Activated CD4-positive, alpha-beta memory T cell treated with anti-CD3 and anti-CD28 coated beads for 36 hours (primary cell): ENCODE data around the gene CRYBG1. TPM values are rescaled to one million over a fixed set of nuclear protein-coding genes. Genes with fewer than 3 reads are reported as not detected.
A peak's percentile ranks its signal among the peaks of the same experiment; 100 is the strongest.
"Not testable (repeated sequence)": the region's sequence is repeated elsewhere in the genome, so short reads cannot be mapped to it uniquely, and the experiment has no call there.

Experiments used
- CTCF ChIA-PET: fragments of 350-600 bp; sonication (Branson Sonifier 250); formaldehyde crosslinking; loops from one replicate; lab custom pipeline; 2021; ENCODE audit warnings: antibody characterized with exemption, inconsistent platforms; lab: Charles Lee
- POLR2A ChIA-PET: fragments of 350-600 bp; sonication (Branson Sonifier 250); formaldehyde crosslinking; loops from one replicate; lab custom pipeline; 2021; ENCODE audit warnings: antibody characterized with exemption; lab: Charles Lee
- DNase-seq: peaks from one replicate; pipeline ENCODE4 v3.0.0-alpha.2; 2020
- H3K27ac Mint-ChIP-seq: one replicate; pipeline ENCODE4 v1.8.0; 2021; ENCODE audit warnings: mixed read lengths
- H3K27me3 Mint-ChIP-seq: one replicate; pipeline ENCODE4 v1.8.0; 2021; ENCODE audit warnings: mixed read lengths
- H3K36me3 Mint-ChIP-seq: one replicate; pipeline ENCODE4 v1.8.0; 2021; ENCODE audit warnings: mixed read lengths
- H3K4me1 Mint-ChIP-seq: one replicate; pipeline ENCODE4 v1.8.0; 2021; ENCODE audit warnings: low read depth, mixed read lengths
- H3K4me3 Mint-ChIP-seq: one replicate; pipeline ENCODE4 v1.8.0; 2021; ENCODE audit warnings: mild to moderate bottlenecking, mixed read lengths
- H3K9me3 Mint-ChIP-seq: one replicate; pipeline ENCODE4 v1.8.0; 2021; ENCODE audit warnings: mixed read lengths
- intact Hi-C: fragments of 100-400 bp; cut with micrococcal nuclease; formaldehyde crosslinking; loops from one replicate; pipeline ENCODE4 v1.15.1; 2023
- total RNA-seq, 2 experiments: library from RNA; stranded (reverse); gene quantifications; one replicate each; pipeline ENCODE4 v1.2.3, GENCODE V29; 2021

CRYBG1 gene
- total RNA-seq, 2 experiments from 2014 or later: 38.4 to 39.3 TPM

GRCh38 chr6:106556368-106556960 lies 195.9 kb downstream of the CRYBG1 start:
- ChIA-PET CTCF (interaction anchor here (0.6 to 3.1 kb wide), 11 partner anchors 10 to 437 kb away, joined by 3 to 20 read pairs (median 3); no protein-coding TSS in a partner anchor), POLR2A (no interaction called here)
- no peak for DNase-seq
- Mint-ChIP-seq H3K27me3 (no peaks in the 10 kb centered on the region), H3K27ac (no peak overlapping the region), H3K4me1 (peaks cover 30% of the 10 kb centered on the region), H3K9me3 (no peaks in the 10 kb centered on the region), H3K36me3 (peaks cover 50% of the 10 kb centered on the region), H3K4me3 (no peak overlapping the region)
- intact Hi-C loops: loop anchor here (1.0 kb wide), 1 partner anchor 10 kb away; no protein-coding TSS in a partner anchor

- no peak for DNase-seq
- CTCF ChIA-PET: interaction anchor here (1.9 to 15.1 kb wide), 3 partner anchors 8 to 112 kb away, joined by 12 to 440 read pairs (median 20); no protein-coding TSS in a partner anchor
- POLR2A ChIA-PET: no interaction called here
- no peak overlapping the region for H3K4me3 Mint-ChIP-seq
- no peaks in the 10 kb centered on the region for H3K9me3 Mint-ChIP-seq
- H3K4me1 Mint-ChIP-seq: peaks cover 30% of the 10 kb centered on the region
- intact Hi-C loops: no loop called here
- H3K27me3 Mint-ChIP-seq: no peaks in the 10 kb centered on the region
- H3K36me3 Mint-ChIP-seq: peaks cover 50% of the 10 kb centered on the region
- H3K27ac Mint-ChIP-seq: no peak overlapping the region
Observed at GRCh38 chr6:106557837-106558236, 197.3 kb downstream of the CRYBG1 start.

GRCh38 chr6:106558364-106558763 lies 197.8 kb downstream of the CRYBG1 start:
- H3K27me3 Mint-ChIP-seq: no peaks in the 10 kb centered on the region
- H3K27ac Mint-ChIP-seq: no peak overlapping the region
- peaks cover 25% of the 10 kb centered on the region for H3K4me1 Mint-ChIP-seq
- intact Hi-C loops: no loop called here
- peaks cover 45% of the 10 kb centered on the region for H3K36me3 Mint-ChIP-seq
- POLR2A ChIA-PET: no interaction called here
- H3K4me3 Mint-ChIP-seq: no peak overlapping the region
- DNase-seq: no peak
- H3K9me3 Mint-ChIP-seq: no peaks in the 10 kb centered on the region
- CTCF ChIA-PET: interaction anchor here (2.2 to 15.1 kb wide), 2 partner anchors 46 to 112 kb away, joined by 7 to 440 read pairs; no protein-coding TSS in a partner anchor

GRCh38 chr6:106559659-106560058 lies 199.1 kb downstream of the CRYBG1 start:
- peaks cover 17% of the 10 kb centered on the region for H3K4me1 Mint-ChIP-seq
- H3K4me3 Mint-ChIP-seq, H3K27me3 Mint-ChIP-seq, DNase-seq, H3K27ac Mint-ChIP-seq, H3K9me3 Mint-ChIP-seq: not testable (repeated sequence)
- H3K36me3 Mint-ChIP-seq: peaks cover 41% of the 10 kb centered on the region
- POLR2A ChIA-PET: interaction anchor here (1.3 kb wide), 1 partner anchor 48 kb away, joined by 4 read pairs; no protein-coding TSS in a partner anchor
- CTCF ChIA-PET: interaction anchor here (2.2 to 15.1 kb wide), 2 partner anchors 47 to 113 kb away, joined by 7 to 440 read pairs; no protein-coding TSS in a partner anchor
- intact Hi-C loops: loop anchor here (10.0 kb wide), 1 partner anchor 195 kb away; the partner anchor contains the start of gene CRYBG1

- peak; percentile 42 for DNase-seq
Observed at GRCh38 chr6:106560996-106561685, 200.6 kb downstream of the CRYBG1 start.

GRCh38 chr6:106561686-106562405 lies 201.3 kb downstream of the CRYBG1 start:
- Mint-ChIP-seq H3K4me1 (peaks cover 23% of the 10 kb centered on the region), H3K27ac (peak overlapping the region; percentile 23), H3K36me3 (peaks cover 39% of the 10 kb centered on the region), H3K4me3 (no peak overlapping the region), H3K27me3 (no peaks in the 10 kb centered on the region), H3K9me3 (no peaks in the 10 kb centered on the region)
- POLR2A ChIA-PET: interaction anchor here (1.2 to 1.5 kb wide), 2 partner anchors 25 to 42 kb away, joined by 3 to 4 read pairs; no protein-coding TSS in a partner anchor
- DNase-seq: no peak
- CTCF ChIA-PET: interaction anchor here (0.8 to 15.1 kb wide), 7 partner anchors 8 to 418 kb away, joined by 3 to 440 read pairs (median 3); no protein-coding TSS in a partner anchor
- intact Hi-C loops: loop anchor here (10.0 kb wide), 1 partner anchor 197 kb away; the partner anchor contains the start of gene CRYBG1

More at GRCh38 chr6:106560996-106561685, 200.6 kb downstream of the CRYBG1 start:
- H3K27ac Mint-ChIP-seq: peak overlapping the region; percentile 23
- no peaks in the 10 kb centered on the region for H3K9me3 Mint-ChIP-seq
- intact Hi-C loops: loop anchor here (10.0 kb wide), 1 partner anchor 196 kb away; the partner anchor contains the start of gene CRYBG1
- ChIA-PET CTCF (interaction anchor here (1.0 to 15.1 kb wide), 4 partner anchors 8 to 418 kb away, joined by 3 to 440 read pairs (median 48); no protein-coding TSS in a partner anchor), POLR2A (interaction anchor here (1.2 to 1.5 kb wide), 2 partner anchors 24 to 41 kb away, joined by 3 to 4 read pairs; no protein-coding TSS in a partner anchor)
- H3K4me1 Mint-ChIP-seq: peaks cover 20% of the 10 kb centered on the region
- no peaks in the 10 kb centered on the region for H3K27me3 Mint-ChIP-seq
- H3K4me3 Mint-ChIP-seq: no peak overlapping the region
- peaks cover 41% of the 10 kb centered on the region for H3K36me3 Mint-ChIP-seq

GRCh38 chr6:106563614-106564013 lies 203.1 kb downstream of the CRYBG1 start:
- CTCF ChIA-PET: interaction anchor here (0.9 to 15.1 kb wide), 5 partner anchors 52 to 434 kb away, joined by 3 to 440 read pairs (median 5); partner anchors contain the start of gene CRYBG1
- Mint-ChIP-seq H3K9me3 (no peaks in the 10 kb centered on the region), H3K4me3 (no peak overlapping the region), H3K27ac (no peak overlapping the region), H3K36me3 (peaks cover 33% of the 10 kb centered on the region), H3K4me1 (peaks cover 28% of the 10 kb centered on the region), H3K27me3 (no peaks in the 10 kb centered on the region)
- DNase-seq: no peak
- POLR2A ChIA-PET: interaction anchor here (1.3 kb wide), 1 partner anchor 10 kb away, joined by 3 read pairs; no protein-coding TSS in a partner anchor
- intact Hi-C loops: loop anchor here (10.0 kb wide), 1 partner anchor 199 kb away; the partner anchor contains the start of gene CRYBG1

- no peaks in the 10 kb centered on the region for H3K9me3 Mint-ChIP-seq
- H3K4me3 Mint-ChIP-seq: no peak overlapping the region
- POLR2A ChIA-PET: interaction anchor here (1.3 kb wide), 1 partner anchor 11 kb away, joined by 3 read pairs; no protein-coding TSS in a partner anchor
- no peak overlapping the region for H3K27ac Mint-ChIP-seq
- CTCF ChIA-PET: interaction anchor here (0.9 to 15.1 kb wide), 5 partner anchors 11 to 433 kb away, joined by 3 to 440 read pairs (median 14); no protein-coding TSS in a partner anchor
- H3K27me3 Mint-ChIP-seq: no peaks in the 10 kb centered on the region
- intact Hi-C loops: loop anchor here (10.0 kb wide), 1 partner anchor 200 kb away; the partner anchor contains the start of gene CRYBG1
- H3K4me1 Mint-ChIP-seq: peaks cover 29% of the 10 kb centered on the region
- H3K36me3 Mint-ChIP-seq: peaks cover 29% of the 10 kb centered on the region
- DNase-seq: no peak
Observed at GRCh38 chr6:106564476-106564875, 204.0 kb downstream of the CRYBG1 start.

GRCh38 chr6:106568530-106568929 lies 208.0 kb downstream of the CRYBG1 start:
- Mint-ChIP-seq H3K4me3 (no peak overlapping the region), H3K36me3 (peaks cover 16% of the 10 kb centered on the region), H3K4me1 (peaks cover 12% of the 10 kb centered on the region), H3K27ac (peak overlapping the region; percentile 63), H3K9me3 (no peaks in the 10 kb centered on the region), H3K27me3 (no peaks in the 10 kb centered on the region)
- ChIA-PET POLR2A (interaction anchor here (1.0 kb wide), 1 partner anchor 48 kb away, joined by 3 read pairs; no protein-coding TSS in a partner anchor), CTCF (interaction anchor here (1.0 to 15.1 kb wide), 6 partner anchors 40 to 429 kb away, joined by 4 to 440 read pairs (median 5); no protein-coding TSS in a partner anchor)
- intact Hi-C loops: loop anchor here (10.0 kb wide), 1 partner anchor 204 kb away; the partner anchor contains the start of gene CRYBG1
- no peak for DNase-seq

- peaks cover 12% of the 10 kb centered on the region for H3K4me1 Mint-ChIP-seq
- H3K27me3 Mint-ChIP-seq: no peaks in the 10 kb centered on the region
- ChIA-PET CTCF (interaction anchor here (1.0 to 15.1 kb wide), 6 partner anchors 39 to 428 kb away, joined by 3 to 440 read pairs (median 5); no protein-coding TSS in a partner anchor), POLR2A (interaction anchor here (1.0 to 1.1 kb wide), 2 partner anchors 49 to 50 kb away, joined by 3 read pairs; no protein-coding TSS in a partner anchor)
- H3K9me3 Mint-ChIP-seq: no peaks in the 10 kb centered on the region
- no peak for DNase-seq
- no peak overlapping the region for H3K4me3 Mint-ChIP-seq
- peak overlapping the region; percentile 16 for H3K27ac Mint-ChIP-seq
- peaks cover 12% of the 10 kb centered on the region for H3K36me3 Mint-ChIP-seq
- intact Hi-C loops: loop anchor here (10.0 kb wide), 1 partner anchor 205 kb away; the partner anchor contains the start of gene CRYBG1
Observed at GRCh38 chr6:106569428-106569827, 208.9 kb downstream of the CRYBG1 start.
